Fibroblast of lung (primary cell): Measurements from ENCODE around the gene CDKAL1.

ENCODE experiments used
- CTCF ChIP-seq, 2 donors: IDR thresholded peaks in 1 of 2; conservative IDR thresholded peaks in 1 of 2; 1 replicate in 1 of 2; 2 replicates in 1 of 2; pipeline ENCODE4 v1.5.1; 2011 to 2012; ENCODE audit warnings: low read length in 2 of 2, control low read depth in 1 of 2, inconsistent platforms in 1 of 2, low read depth in 1 of 2, mild to moderate bottlenecking in 1 of 2
- EZH2 ChIP-seq: IDR thresholded peaks from 2 replicates; pipeline ENCODE4 v1.5.1; 2012; ENCODE audit warnings: low read length, control low read depth, mild to moderate bottlenecking; ENCODE audit errors: missing control alignments

- no peak for TF ChIP-seq CTCF (conservative IDR thresholded peaks at IDR 0.05 in 1 of 2, IDR thresholded peaks at IDR 0.05 in 1 of 2; ENCODE audit: low read depth in 1 of 2, low read length in 2 of 2)
- no peak for TF ChIP-seq EZH2
Measured at GRCh38 chr6:20892365-20892764, 358.1 kb downstream of the CDKAL1 start.
